PFSK-1 (cell line): ENCODE data around the gene NYNRIN.

Experiments
- POLR2AphosphoS5 ChIP-seq: IDR thresholded peaks from 2 replicates; pipeline ENCODE4 v1.6.1; 2012; ENCODE audit warnings: low read depth, mild to moderate bottlenecking, control low read depth, low read length, moderate library complexity
- SIN3A ChIP-seq: IDR thresholded peaks from 2 replicates; pipeline ENCODE4 v1.6.1; 2012; ENCODE audit warnings: mild to moderate bottlenecking, low read length, moderate library complexity, borderline replicate concordance; ENCODE audit not compliant: insufficient read depth
- TAF1 ChIP-seq: IDR thresholded peaks from 2 replicates; pipeline ENCODE4 v1.6.1; 2012; ENCODE audit warnings: low read length, control low read depth, borderline replicate concordance; ENCODE audit not compliant: insufficient read depth
- TF ChIP-seq, protein P1 (sequence below), 2 experiments: IDR thresholded peaks; 2 replicates each; pipeline versions ENCODE4 v1.6.1 to v1.8.0; 2011 to 2012; ENCODE audit warnings: low read depth in 2 of 2, low read length in 2 of 2, control low read depth in 1 of 2, inconsistent platforms in 1 of 2, mild to moderate bottlenecking in 1 of 2, moderate library complexity in 1 of 2; ENCODE audit not compliant: insufficient read depth in 1 of 2

DNA sequence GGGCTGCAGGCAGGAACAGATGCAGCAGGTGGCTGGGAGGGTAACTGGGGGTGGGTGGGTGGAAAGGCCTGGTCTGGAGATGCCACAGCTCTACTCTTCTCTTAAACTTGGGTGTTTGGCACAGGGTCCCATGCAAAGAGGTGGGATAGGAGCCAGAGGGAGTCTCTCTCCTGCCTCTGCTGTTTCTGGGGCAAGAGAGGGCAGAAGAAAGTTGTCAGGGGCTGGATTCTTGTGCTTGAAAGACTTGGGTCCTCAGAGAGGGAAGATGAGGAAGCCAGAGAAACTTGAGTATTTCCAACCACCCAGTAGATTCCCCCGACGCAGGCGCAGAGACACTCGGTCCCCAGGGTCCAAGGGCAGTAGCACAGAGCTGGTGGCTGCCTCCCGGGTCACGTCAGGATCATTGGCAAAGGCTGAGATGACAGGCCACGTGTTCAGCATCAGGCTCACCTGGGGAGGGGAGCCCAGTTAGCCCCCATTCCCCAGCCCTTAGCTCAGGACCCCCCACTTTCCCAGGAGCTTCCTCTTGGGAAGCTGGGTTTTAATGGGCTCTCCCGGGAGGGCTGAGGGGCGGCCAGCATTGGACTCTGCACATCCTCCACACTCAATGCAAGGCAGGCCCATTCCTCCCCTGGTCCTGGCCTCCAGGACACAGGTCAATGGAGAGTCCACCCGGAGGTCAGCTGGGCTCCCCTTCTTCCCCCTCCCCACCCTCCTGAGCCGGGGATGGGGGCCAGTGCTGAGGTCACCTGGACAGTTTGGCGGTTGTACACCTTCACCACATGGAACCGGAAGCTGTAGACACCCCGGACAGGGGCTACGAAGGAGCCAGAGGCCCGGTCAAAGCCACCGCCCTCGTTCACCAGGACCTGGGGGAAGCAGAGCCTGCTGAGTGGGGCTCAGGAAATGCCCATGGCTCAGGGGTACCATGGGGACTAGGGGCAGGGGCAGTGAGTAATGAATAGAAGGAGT is 29.0 kb downstream of the NYNRIN start:
- no peak for TF ChIP-seq TAF1
- no peak for TF ChIP-seq POLR2AphosphoS5
- TF ChIP-seq, protein P1, sequence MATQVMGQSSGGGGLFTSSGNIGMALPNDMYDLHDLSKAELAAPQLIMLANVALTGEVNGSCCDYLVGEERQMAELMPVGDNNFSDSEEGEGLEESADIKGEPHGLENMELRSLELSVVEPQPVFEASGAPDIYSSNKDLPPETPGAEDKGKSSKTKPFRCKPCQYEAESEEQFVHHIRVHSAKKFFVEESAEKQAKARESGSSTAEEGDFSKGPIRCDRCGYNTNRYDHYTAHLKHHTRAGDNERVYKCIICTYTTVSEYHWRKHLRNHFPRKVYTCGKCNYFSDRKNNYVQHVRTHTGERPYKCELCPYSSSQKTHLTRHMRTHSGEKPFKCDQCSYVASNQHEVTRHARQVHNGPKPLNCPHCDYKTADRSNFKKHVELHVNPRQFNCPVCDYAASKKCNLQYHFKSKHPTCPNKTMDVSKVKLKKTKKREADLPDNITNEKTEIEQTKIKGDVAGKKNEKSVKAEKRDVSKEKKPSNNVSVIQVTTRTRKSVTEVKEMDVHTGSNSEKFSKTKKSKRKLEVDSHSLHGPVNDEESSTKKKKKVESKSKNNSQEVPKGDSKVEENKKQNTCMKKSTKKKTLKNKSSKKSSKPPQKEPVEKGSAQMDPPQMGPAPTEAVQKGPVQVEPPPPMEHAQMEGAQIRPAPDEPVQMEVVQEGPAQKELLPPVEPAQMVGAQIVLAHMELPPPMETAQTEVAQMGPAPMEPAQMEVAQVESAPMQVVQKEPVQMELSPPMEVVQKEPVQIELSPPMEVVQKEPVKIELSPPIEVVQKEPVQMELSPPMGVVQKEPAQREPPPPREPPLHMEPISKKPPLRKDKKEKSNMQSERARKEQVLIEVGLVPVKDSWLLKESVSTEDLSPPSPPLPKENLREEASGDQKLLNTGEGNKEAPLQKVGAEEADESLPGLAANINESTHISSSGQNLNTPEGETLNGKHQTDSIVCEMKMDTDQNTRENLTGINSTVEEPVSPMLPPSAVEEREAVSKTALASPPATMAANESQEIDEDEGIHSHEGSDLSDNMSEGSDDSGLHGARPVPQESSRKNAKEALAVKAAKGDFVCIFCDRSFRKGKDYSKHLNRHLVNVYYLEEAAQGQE (IDR thresholded peaks at IDR 0.05; ENCODE audit: insufficient read depth in 1 of 2, low read depth in 2 of 2, low read length in 2 of 2) = no peak
- no peak for TF ChIP-seq SIN3A
